Measurements from ENCODE around the gene MNT.

DNA sequence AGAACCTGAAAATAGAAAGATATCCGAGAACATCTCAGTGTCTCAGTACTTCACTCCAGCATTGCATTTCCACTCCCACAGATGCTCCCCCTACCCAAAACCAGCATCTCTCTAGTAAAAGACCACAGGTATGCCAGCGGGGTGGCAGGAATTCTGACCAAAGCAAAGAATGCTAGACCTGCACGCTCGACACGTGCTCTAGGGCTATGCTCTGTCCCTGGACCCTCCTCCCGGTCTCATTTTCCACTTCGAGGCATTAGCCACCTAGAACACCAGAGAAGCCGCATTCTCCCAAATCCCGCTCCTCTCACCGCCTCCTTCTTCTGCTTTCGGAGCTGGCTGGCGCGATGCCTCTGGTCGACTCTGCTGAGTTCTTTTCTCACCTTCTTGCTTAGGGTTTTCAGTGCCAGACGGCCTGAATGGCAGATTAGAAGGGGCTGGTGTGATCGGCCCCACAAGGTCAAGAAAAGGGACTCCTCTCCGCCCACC lies 65.1 kb downstream of the MNT start:
- TF ChIP-seq, protein P1, sequence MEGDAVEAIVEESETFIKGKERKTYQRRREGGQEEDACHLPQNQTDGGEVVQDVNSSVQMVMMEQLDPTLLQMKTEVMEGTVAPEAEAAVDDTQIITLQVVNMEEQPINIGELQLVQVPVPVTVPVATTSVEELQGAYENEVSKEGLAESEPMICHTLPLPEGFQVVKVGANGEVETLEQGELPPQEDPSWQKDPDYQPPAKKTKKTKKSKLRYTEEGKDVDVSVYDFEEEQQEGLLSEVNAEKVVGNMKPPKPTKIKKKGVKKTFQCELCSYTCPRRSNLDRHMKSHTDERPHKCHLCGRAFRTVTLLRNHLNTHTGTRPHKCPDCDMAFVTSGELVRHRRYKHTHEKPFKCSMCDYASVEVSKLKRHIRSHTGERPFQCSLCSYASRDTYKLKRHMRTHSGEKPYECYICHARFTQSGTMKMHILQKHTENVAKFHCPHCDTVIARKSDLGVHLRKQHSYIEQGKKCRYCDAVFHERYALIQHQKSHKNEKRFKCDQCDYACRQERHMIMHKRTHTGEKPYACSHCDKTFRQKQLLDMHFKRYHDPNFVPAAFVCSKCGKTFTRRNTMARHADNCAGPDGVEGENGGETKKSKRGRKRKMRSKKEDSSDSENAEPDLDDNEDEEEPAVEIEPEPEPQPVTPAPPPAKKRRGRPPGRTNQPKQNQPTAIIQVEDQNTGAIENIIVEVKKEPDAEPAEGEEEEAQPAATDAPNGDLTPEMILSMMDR (IDR thresholded peaks at IDR 0.05), result no peak
- TF ChIP-seq POLR2A (IDR thresholded peaks at IDR 0.05), result no peak
